GM18867 (cell line): Measurements from ENCODE around the gene PCNX3.

Experiments used
- ATAC-seq: cut with Tn5 transposase; IDR thresholded peaks from one replicate; pipeline ENCODE4 v1.9.1; 2021; ENCODE audit warnings: mild to moderate bottlenecking, moderate library complexity; ENCODE audit not compliant: unreplicated experiment

PCNX3 gene

DNA sequence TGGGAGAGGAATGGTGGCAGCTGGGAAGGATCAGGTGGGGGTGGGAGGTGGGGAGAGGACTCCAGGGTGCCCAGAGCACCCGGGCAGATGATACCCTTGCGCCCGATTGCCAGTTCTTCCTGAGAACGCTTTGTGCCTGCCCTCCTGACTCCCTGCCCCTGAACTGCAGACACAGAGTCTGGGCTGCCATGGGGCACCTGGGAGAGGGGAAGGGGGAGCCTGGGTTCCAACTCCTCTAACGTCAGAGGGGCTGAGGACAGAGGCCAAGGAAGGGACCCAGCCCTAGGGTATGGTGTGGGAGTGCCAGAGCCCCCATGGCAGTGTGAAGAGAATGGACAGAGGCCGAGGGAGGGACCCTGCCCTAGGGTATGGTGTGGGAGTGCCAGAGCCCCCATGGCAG lies 19.1 kb upstream of the PCNX3 start:
- no peak for ATAC-seq

DNA sequence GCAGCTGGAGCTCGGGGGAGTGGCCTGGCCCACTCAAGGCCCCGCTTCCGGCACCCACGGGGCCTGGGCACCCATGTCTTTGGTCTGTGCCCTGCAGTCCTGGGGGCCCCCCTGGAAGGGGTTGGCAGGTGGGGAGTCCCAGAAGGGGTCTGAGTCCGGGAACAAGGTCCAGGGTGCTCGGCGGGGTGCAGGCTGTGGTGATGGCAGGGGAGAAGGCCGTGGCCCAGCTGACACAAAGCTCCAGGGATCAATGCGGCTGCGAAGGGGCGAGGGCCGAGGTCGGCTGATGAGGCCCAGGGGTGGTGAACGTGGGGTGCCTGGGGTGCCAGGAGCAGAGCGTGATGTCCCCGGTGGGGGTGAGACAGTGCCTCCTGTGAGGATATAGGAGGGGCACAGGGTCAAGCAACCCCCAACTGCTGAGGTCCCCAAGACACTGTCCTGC lies 17.3 kb upstream of the PCNX3 start:
- ATAC-seq, result no peak

DNA sequence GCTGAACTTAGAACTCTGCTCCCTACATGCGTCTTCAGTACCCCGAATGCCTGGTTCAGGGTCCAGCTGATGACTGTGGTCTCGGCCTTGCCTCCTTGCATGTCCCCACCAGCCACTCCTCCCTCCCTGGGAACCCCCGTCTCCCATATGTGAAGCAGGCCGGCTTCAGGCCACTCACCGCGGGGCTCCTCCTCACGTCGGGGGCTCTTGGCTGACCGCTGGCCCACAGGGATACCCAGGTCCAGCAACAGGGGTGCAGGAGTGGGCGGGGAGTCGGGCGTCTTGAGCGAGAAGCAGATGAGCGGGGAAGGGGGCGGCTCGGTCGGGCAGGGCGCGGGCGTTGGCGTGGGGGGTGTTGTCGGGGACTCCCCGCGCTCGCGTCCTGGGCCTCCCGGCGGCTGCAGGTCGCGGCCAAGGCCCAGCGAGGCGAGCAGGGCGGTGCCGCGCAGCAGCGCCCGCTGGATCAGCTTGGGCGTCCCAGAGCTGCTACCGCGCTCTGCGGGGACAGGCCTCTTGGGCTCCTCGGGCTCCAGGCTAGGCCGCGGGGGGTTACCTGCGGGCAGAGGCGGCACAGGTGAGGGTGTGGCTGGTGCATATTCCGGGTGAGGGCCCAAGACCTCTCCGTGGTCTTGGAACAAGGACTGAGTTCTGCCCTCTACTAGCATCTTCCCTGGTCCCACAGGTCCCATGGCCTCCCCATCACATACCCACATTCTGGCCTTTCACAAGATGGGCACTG lies 16.2 kb upstream of the PCNX3 start:
- no peak for ATAC-seq

DNA sequence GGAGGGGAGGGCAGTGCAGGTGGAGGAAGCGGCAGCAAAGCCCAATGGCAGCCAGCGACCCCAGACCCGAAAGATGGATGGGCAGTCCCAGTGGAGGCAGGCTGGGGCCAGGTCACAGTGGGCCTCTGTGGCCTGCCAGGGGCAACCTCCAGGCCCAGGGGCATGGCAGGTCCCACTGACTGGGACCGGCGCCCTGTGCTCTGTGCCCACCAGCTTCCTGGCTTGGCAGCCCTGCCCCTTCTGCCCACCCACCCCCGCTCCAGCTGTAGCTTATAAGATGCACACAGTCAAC lies 15.7 kb upstream of the PCNX3 start:
- ATAC-seq, result no peak

DNA sequence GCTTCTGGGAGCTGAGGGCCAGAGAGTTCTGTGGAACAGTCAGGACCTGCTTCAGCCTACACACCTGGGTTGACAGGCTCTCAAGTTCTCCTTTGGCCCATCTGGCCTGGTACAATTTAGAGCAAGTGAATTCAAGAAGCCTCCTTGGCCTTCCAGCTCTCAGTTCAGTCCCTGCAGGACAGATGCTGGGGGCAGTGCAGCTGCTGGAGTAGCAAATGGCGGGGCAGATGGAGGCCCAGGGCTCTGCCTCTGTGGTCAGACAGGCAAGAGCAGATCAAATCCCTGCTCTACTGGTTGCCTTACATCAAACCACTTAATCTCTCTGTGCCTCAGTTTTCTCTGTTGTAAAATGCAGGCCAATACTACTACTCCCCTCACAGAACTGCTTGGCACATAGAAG lies 11.3 kb upstream of the PCNX3 start:
- ATAC-seq, result no peak

DNA sequence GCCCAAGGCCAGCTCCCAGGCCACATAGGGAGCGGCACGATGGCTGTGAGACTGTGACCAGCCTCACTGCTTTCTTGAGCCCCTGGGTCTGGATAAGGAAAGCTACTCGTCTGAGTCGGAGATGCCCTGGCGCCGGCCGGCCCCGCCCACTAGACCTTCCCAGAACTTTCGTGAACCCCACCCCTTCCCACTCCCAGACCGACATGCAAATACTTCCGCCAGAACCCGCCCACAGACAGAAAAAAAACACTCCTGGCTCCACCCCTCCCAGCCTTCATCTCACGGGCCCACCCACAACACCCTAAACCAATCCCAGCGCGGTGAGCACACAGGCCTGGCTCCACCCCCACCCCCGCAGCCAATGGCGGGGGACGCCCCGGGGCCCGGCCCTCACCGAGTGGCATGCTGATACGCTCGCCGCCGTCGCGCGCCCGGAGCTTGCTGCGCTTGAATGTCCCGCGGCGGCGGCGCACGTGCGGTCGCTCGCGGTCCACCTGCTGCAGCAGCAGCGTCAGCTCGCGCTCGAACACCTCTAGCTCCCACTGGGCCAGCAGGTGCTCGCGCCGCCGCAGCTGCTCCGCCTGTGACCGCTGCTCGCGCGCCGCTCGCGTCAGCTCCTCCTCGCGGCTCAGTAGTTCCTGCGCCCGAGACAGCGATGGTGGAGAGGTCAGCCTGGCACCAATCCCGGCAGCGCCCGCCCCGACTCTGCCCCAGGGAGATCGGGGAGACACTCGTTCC lies 8.5 kb upstream of the PCNX3 start:
- no peak for ATAC-seq

DNA sequence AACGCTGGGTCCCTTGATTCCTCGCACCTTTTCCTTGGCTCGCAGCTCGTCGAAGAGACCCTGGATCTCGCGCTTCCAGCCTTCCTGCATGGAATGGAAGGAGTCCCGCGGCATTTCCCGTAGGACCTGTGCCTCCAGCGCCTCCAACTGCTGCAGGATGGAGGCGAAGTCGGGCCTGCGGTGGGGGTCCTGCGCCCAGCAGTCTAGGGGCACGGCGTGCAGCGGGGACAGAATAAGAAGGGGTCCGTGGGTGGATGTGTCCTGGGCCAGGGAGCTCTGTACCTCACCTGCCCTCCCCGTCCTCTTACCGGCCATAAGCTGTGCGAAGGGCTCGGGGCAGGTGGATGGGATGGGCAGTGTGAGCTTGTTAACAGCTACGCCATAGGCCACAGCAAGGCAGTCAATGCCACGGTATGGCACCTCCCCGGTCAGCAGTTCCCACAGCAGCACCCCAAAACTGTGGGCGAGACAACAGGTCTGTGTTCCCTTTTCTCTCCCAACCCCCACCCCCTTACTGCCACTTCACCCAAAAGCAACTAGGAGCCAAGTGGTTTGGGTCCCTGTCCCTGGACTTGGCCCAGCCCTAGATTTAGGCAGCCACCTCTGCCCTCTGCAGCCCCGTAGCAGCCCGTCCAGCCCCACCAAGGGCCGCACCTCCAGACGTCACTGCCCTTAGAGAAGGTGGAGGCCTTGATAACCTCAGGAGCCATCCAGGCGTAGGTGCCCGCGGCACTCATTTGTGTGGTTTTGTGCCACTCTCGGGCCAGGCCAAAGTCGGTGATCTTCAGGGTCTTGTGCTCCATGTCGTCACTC lies 7.8 kb upstream of the PCNX3 start:
- no peak for ATAC-seq

DNA sequence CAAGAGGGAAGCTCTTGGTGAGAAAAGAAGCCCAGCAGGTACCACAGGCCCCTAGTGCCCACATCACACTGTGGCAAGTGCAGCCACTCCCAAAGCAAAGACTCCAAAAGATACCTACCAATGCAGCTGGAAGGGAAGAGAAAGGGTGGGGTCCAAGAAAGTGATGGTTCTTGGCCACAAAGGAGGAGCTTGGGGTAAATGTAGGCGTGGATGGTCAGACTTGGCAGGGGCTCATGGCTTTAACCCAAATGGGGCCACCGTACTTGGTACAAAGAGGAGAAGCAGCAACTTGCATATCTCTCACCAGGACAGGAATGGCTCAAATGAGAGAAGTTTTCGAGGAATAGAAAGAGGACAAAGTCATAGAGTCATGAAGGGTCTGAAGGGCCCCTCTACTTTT lies 6.3 kb upstream of the PCNX3 start:
- ATAC-seq, result no peak

DNA sequence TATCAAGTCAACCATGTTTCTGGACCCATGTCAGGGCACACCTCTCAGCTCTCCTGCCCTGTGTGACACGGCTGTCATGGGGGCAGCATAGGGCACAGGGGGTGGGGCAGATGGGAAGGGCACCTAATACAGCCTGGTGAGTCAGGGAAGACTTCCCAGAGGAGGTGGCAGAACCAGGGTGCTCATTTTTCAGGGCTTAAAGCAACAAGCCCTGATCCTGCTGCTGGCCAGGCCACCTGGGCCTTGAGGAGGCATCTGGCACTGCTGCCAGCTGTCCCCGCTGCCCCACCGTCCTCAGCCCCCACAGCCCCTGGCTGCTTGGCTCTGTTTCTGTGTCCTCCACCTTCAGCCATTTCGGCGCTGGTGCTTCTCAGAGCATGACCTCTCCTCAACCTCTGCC lies 5.9 kb upstream of the PCNX3 start:
- no peak for ATAC-seq

DNA sequence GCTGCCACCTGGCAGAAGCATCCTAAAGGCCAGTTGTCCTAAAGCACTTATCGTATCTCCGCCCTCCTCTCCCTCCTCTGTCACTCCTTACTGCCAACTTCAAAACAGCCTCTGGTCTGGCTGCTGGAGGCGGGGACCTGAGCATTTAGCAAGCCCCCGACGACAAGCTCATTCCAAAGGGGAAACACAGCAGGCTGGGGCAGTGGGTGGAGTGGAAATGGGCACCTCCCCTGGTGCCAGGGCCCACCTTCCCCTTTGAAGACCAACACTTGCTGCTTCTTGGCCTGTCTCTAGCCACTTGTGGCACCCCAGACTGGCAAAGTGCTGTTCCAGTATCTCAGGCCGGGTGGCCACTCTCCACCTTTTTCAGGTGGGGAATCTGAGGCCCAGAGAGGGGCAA lies 5.2 kb upstream of the PCNX3 start:
- ATAC-seq, result no peak

DNA sequence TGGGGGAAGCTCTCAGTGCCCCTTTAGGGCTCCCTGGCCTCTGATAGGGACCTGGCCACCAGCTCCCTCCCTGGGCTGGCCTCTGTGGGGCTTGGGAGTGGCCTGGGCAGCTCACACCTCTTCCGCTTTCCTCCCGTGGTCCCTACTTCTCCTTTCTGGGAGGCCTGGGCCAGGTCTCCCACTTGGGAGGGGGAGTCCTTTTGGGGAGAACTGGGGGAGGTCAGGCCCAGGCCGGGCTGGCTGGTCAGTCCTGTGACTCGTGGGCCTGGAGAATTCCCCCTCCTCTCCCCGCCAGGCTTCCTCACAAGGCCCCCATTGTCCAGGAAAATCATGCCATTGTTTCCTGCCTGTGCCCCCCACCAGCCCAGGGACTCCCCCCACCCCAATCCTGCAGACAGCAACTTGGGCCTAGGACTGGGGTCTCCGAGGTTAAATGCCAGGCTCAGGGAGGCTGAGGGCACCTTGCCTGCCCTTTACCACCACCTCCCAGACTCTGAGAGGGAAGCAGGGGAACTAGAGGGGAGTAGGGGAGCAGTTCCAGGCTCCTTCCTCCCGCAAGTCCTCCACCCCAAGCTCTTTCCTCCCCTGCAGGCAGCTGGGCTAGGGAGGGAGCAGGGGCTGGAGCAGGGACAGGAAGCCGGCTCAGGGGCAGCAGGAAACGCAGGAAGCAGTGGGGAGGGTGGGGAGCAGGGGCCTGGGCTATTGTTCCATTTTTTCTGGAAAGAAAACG lies 4.4 kb upstream of the PCNX3 start:
- ATAC-seq, result no peak

DNA sequence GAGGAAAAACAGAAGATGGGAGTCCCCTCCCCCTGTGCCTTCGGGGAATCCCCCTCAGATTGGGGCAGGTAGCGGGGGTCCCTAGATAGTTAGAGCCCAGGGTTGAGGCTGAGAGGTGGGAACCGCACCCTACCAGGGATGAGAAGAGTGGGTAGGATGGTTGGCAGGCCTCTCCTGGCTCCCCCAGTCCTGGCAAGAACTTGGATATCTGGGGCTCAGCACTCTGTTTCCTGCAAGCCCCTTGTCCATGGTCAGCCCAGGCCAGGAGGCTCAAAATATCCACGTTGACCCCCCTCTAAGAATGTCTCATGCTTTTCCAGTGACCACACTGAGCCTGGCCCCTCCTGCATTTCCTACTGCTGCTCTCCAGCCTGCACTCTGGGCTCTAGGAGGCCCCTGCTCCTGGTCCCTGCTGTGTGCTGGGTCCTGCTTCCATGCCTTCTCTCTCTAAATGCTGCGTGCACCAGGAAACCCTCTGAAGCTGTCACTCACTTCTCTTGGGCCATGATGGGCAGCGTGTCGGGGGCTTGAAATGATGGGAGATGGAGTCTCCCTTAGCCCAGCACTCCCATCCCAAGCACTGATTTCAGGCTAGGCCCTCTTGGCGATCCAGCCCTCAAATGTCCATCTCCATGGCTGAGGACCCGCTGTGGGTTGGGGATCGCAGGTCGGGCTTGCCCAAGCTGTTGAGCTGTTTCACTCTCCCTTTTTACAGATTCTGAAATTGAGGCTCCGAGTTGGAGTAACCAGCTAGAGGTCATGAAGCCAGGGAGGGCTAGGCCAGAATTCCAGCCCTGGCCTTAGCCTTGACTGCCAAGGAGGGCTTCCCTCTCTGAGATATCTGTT lies 3.6 kb upstream of the PCNX3 start:
- no peak for ATAC-seq

DNA sequence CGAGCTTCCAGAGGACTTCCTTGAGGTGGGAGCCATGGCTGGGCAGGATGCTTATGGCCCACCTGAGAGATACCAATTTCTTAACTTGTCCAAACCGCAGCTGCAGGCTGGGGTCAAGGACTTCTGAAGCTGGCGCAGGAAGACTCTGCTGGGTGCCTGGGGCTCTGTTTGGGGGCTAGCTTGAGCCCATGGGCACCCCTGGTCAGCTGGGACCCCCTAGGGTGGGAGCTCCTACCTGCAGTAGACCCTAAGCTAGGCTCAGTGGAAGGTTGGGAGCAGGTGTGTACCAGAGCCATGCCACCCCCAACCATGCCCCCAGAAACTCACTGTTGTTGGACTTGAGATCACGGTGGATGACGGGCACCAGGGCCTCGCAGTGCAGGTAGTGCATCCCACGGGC lies 2.9 kb upstream of the PCNX3 start:
- ATAC-seq, result no peak

DNA sequence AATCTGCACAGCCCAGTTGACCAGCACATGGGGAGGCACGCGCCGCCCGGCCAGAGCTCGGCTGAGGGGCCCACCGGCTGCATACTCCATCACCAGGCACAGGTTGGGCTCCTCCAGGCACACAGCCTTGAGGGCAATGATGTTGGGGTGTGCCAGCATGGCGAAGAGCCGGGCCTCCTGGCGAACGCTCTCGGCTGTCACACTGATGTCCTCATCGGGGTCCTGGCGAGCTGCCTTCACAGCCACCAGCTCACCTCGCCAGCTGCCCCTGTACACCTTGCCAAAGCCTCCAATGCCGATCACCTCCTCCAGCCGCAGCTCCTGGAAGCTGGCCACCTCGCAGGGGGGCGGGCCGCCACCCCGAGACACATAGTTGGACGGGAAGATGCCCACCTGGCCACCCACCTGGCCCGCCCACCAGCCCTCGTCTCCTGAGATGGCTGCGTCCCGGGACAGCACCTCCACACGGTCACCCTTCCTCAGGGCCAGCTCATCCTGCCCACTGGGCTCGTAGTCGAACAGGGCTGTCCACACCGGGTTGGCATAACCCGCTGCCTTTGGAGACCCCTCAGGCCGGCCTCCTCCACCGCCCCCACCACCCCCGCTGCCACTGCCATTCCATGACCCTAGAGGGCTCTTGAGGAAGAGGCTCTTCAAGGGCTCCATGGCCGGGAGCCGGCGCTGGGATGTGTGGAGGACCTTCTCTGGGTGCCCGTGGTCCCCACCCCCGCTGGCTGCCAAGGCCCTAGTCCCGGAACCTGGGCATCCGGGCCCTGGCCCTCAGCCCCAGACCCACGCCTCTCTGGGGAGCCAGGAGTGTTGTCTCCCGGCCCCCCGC lies 2.3 kb upstream of the PCNX3 start:
- ATAC-seq, result no peak

DNA sequence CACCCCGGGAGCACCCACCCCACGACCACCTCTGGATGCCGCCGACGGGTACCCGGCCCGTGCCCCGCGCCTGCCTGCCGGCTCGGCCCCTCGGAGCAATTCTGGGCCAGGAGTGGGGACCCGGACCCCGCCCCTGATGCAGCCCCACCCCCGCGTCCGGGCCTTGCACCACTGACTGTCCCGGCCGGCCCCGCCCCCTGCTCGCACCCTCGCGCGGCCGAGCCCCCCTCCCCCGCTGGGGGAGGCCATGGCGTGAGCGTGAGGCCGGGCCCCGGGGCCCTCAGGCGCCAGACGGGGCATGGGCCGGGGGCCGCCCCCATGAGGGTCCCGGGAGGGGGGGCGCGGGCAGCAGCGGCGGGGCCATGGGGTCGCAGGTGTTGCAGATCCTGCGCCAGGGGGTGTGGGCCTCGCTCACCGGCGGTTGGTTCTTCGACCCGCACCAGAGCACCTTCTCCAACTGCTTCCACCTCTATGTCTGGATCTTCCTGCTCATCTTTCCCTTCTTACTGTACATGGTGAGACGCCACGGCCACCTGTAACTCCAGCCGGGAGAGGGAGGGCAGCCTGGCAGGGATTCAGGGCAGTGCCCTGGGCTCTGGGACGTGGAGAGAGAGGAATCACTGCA lies 486 bp downstream of the PCNX3 start:
- peak; percentile 6 for ATAC-seq

DNA sequence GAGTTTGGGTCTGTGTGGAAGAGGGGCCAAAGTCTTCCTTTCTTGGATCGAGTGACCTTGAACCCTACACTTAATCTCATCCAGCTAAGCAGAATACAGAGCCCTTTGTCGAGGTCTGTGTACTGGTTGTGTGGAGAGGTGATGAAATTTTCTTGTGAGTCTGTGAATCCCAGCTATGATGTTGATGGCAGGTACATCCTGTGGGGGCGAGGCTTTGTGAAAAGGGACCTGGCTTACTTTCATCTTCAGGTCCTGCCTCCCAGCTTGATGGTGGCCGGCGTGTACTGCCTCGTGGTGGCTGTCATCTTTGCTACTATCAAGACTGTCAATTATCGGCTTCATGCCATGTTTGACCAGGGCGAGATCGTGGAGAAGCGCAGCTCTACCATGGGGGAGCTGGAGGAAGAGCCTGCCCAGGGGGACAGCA lies 1.0 kb downstream of the PCNX3 start:
- no peak for ATAC-seq

DNA sequence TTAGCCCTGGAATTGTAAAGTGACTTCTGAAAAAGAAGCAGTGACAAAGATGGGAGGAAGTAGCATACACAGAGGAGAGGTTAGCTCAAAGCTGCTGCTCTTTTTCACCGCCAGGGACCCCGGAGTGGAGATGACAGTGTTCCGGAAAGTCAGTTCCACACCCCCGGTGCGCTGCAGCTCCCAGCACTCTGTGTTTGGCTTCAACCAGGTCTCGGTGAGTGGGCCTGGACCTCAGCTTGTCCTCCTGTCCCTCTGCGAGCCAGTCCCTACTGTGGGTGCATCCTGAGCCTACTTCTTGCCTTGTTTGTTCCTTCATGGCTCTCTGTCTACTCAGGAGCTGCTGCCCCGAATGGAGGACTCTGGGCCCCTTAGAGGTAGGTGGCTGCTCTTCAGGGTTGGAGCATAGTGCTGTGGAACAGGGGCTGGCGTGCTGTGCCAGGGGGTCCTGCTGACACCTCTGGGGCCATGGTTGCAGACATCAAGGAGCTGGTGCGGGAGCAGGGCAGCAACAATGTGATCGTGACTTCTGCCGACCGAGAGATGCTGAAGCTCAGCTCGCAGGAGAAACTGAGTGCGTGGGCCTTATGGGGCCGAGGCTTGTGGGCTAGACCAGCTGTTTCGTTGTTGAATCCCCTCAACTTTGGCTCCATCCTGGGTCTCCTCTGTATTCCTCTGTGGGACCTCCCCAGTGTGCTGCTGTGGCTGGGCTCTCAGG lies 1.7 kb downstream of the PCNX3 start:
- ATAC-seq, result no peak

DNA sequence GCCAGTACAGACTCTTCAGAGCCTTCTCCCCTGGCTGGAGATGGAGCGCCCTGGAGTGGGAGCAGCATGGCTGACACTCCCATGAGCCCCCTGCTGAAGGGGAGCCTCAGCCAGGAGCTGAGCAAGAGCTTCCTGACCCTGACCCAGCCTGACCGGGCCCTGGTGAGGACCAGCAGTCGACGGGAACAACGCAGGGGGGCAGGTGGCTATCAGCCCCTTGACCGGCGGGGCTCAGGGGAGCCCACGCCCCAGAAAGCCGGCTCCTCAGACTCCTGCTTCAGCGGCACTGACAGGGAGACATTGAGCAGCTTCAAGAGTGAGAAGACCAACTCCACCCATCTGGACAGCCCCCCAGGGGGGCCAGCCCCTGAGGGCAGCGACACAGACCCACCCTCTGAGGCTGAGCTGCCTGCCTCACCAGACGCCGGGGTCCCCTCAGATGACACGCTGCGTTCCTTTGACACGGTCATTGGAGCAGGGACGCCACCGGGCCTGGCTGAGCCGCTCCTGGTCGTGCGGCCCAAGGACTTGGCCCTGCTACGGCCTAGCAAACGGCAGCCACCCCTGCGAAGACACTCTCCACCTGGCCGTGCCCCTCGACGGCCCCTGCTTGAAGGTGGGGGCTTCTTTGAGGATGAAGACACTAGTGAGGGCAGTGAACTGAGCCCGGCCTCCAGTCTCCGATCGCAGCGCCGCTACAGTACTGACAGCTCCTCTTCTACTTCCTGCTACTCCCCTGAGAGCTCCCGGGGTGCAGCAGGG lies 2.6 kb downstream of the PCNX3 start:
- no peak for ATAC-seq
